ENCODE data around the gene PLCB3. TPM values are rescaled to one million over a fixed set of nuclear protein-coding genes. Genes with fewer than 3 reads are reported as not detected.

The PLCB3 gene
- total RNA-seq, 1 donor from 2014 or later, result 55.2 TPM

DNA sequence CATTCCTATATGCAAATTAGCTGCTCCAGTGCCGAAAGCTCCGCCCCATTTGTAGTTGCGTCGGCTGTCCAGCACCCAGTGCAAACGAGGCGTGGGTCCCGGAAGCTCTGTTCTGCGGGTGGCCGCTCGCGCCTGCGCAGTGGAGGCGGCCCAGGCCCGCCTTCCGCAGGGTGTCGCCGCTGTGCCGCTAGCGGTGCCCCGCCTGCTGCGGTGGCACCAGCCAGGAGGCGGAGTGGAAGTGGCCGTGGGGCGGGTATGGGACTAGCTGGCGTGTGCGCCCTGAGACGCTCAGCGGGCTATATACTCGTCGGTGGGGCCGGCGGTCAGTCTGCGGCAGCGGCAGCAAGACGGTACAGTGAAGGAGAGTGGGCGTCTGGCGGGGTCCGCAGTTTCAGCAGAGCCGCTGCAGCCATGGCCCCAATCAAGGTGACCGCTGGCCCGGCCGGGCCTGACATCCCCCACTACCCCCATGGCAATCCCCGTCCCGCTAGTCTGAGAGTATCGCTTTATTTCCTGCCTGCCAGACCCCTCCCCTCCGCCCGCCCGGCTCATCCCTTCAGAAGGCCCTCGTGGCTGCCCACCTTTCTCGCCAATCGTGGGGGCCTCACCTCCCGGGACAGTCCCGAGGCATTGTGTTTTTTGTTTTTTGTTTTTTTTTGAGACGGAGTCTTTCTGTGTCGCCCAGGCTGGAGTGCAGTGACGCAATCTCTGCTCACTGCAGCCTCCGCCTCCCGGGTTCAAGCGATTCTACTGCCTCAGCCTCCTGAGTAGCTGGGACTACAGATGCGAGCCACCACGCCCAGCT, 66.8 kb downstream of the PLCB3 start, which contains the start of gene PRDX5:
Gene PRDX5 (plus strand): TSS at position 161 of the 805 bp plus-strand sequence. CDS start 95 bp downstream, at position 256.

Other genes with a start within 250 kb of the PLCB3 start
- 0.12 TPM in 1 of 2 replicates, not detected in the other for gene FLRT1, start 215.6 kb upstream of the PLCB3 start, total RNA-seq
- 9.3 and 20.5 TPM in 2 replicates for gene MACROD1, start 85.4 kb upstream of the PLCB3 start, total RNA-seq
- gene STIP1, start 65.4 kb upstream of the PLCB3 start, total RNA-seq, result 141 and 237 TPM in 2 replicates
- gene FERMT3, start 44.8 kb upstream of the PLCB3 start, total RNA-seq, result 3.2 and 4.8 TPM in 2 replicates
- 39.1 and 46.2 TPM in 2 replicates for gene TRPT1, start 25.3 kb upstream of the PLCB3 start, total RNA-seq
- gene NUDT22, start 25.3 kb upstream of the PLCB3 start, total RNA-seq, result 63.5 and 71.4 TPM in 2 replicates
- 4.5 and 9.1 TPM in 2 replicates for gene DNAJC4, start 21.0 kb upstream of the PLCB3 start, total RNA-seq
- 21.9 and 38.9 TPM in 2 replicates for gene VEGFB, start 16.9 kb upstream of the PLCB3 start, total RNA-seq
- 40.7 and 59.2 TPM in 2 replicates for gene FKBP2, start 10.4 kb upstream of the PLCB3 start, total RNA-seq
- gene PPP1R14B, start 4.6 kb upstream of the PLCB3 start, total RNA-seq, result 296 and 414 TPM in 2 replicates
- gene BAD, start 33.1 kb downstream of the PLCB3 start, total RNA-seq, result 55.6 and 65.6 TPM in 2 replicates
- gene GPR137, start 34.3 kb downstream of the PLCB3 start, total RNA-seq, result 5.3 and 8.1 TPM in 2 replicates
- gene KCNK4, start 39.8 kb downstream of the PLCB3 start, total RNA-seq, result not detected in 2 replicates
- gene CATSPERZ, start 48.8 kb downstream of the PLCB3 start, total RNA-seq, result not detected in 2 replicates
- 33.6 and 40.9 TPM in 2 replicates for gene ESRRA, start 54.0 kb downstream of the PLCB3 start, total RNA-seq
- gene TRMT112, start 66.0 kb downstream of the PLCB3 start, total RNA-seq, result 345 and 365 TPM in 2 replicates
- gene PRDX5, start 66.6 kb downstream of the PLCB3 start, total RNA-seq, result 201 and 411 TPM in 2 replicates
- 1.9 and 2.0 TPM in 2 replicates for gene CCDC88B, start 88.7 kb downstream of the PLCB3 start, total RNA-seq
- 39.7 and 58.7 TPM in 2 replicates for gene RPS6KA4, start 107.6 kb downstream of the PLCB3 start, total RNA-seq

Data from uterine smooth muscle cell (primary cell).